ENCODE measurements around the gene RASGRP3.

DNA sequence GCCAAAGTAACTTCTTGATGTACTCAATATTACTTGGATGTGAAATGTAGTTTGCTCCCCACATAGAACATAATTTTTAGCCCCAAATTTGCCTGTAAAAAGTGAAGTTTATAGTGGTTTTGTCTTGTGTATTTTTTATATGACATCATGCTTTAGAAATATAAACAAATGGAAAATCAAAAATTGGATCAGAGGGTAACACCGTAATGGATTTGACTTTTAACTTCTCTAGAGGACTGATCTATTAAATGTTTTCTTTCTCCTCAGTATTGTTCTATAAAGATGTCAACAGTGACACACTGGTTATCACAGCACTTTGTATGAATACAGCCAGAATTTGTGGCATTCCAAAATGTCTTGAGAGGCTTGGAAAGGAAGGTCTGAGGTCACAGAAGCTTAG, 45.6 kb upstream of the RASGRP3 start:
- TF ChIP-seq GATA2 (IDR thresholded peaks at IDR 0.05; ENCODE audit: low read depth, low read length) (no peak), GATA3 (IDR thresholded peaks at IDR 0.05; ENCODE audit: low read depth, low read length) (no peak)

Data from SH-SY5Y (cell line).